SU-DHL-6 (cell line): ENCODE data around the gene PDE7B.

Source experiments
- H2AFZ ChIP-seq: fragments of 200-600 bp; sonication (generic); 2 replicates; pipeline ENCODE4 v1.6.1; 2014; ENCODE audit warnings: low read depth, mild to moderate bottlenecking, moderate library complexity, mixed read lengths, antibody characterized with exemption, low read length; ENCODE audit not compliant: severe bottlenecking
- H3F3A ChIP-seq: fragments of 200-600 bp; shearing (Covaris generic); 2 replicates; pipeline ENCODE4 v1.6.0; 2016; ENCODE audit warnings: antibody characterized with exemption, mild to moderate bottlenecking; ENCODE audit not compliant: insufficient read depth
- H3K27ac ChIP-seq: fragments of 200-600 bp; sonication (generic); 2 replicates; pipeline ENCODE4 v1.5.1; 2016; ENCODE audit warnings: low read depth, mild to moderate bottlenecking, low read length, moderate library complexity, mixed read lengths
- H3K27me3 ChIP-seq: fragments of 200-600 bp; sonication (generic), shearing (Covaris generic); 2 replicates; pipeline ENCODE4 v1.6.0; 2014; ENCODE audit warnings: mild to moderate bottlenecking, low read length
- H3K36me3 ChIP-seq: fragments of 200-600 bp; sonication (generic); 2 replicates; pipeline ENCODE4 v1.6.1; 2014; ENCODE audit warnings: mild to moderate bottlenecking, low read length, mixed read lengths
- H3K4me2 ChIP-seq: fragments of 300-600, 200-600 bp; shearing (Covaris generic), sonication (generic); 2 replicates; pipeline ENCODE4 v1.6.0; 2014; ENCODE audit warnings: low read length, low read depth, mild to moderate bottlenecking; ENCODE audit not compliant: poor library complexity, severe bottlenecking
- H3K4me3 ChIP-seq: fragments of 200-600 bp; sonication (generic); 2 replicates; pipeline ENCODE4 v1.5.1; 2014; ENCODE audit warnings: antibody characterized with exemption, low read length, mild to moderate bottlenecking, mixed read lengths; ENCODE audit not compliant: insufficient read depth, poor library complexity, severe bottlenecking
- H3K79me2 ChIP-seq: fragments of 200-600 bp; sonication (generic); 2 replicates; pipeline ENCODE4 v1.6.1; 2014; ENCODE audit warnings: mild to moderate bottlenecking, low read length, moderate library complexity; ENCODE audit not compliant: insufficient read depth
- H3K9ac ChIP-seq: fragments of 200-600 bp; sonication (generic); 2 replicates; pipeline ENCODE4 v1.7.0; 2014; ENCODE audit warnings: mild to moderate bottlenecking, low read length
- H3K9me2 ChIP-seq: fragments of 200-600 bp; sonication (generic); replicated peaks from 2 replicates; pipeline ENCODE4 v1.6.1; 2014; ENCODE audit warnings: low read length; ENCODE audit not compliant: insufficient read depth
- H3K9me3 ChIP-seq: fragments of 200-600 bp; sonication (generic); 2 replicates; pipeline ENCODE4 v1.6.1; 2014; ENCODE audit warnings: low read length, mixed read lengths; ENCODE audit not compliant: insufficient read depth
- H4K20me1 ChIP-seq: fragments of 200-600 bp; sonication (generic); 2 replicates; pipeline ENCODE4 v1.6.1; 2014; ENCODE audit warnings: low read depth, mild to moderate bottlenecking, antibody characterized with exemption, low read length, moderate library complexity, mixed read lengths
- EZH2phosphoT487 ChIP-seq: fragments of 200-600 bp; sonication (generic), shearing (Covaris generic); conservative IDR thresholded peaks from 2 replicates; pipeline ENCODE4 v1.6.1; 2018; ENCODE audit warnings: mild to moderate bottlenecking, antibody characterized with exemption, low read length, moderate library complexity, mixed read lengths
- TF ChIP-seq, protein P1 (sequence below): fragments of 200-600 bp; sonication (generic); IDR thresholded peaks from one replicate; pipeline ENCODE4 v1.5.1; 2017; ENCODE audit warnings: antibody characterized with exemption, mild to moderate bottlenecking, low read length, moderate library complexity; ENCODE audit not compliant: insufficient read depth, poor library complexity, severe bottlenecking

The PDE7B gene

DNA sequence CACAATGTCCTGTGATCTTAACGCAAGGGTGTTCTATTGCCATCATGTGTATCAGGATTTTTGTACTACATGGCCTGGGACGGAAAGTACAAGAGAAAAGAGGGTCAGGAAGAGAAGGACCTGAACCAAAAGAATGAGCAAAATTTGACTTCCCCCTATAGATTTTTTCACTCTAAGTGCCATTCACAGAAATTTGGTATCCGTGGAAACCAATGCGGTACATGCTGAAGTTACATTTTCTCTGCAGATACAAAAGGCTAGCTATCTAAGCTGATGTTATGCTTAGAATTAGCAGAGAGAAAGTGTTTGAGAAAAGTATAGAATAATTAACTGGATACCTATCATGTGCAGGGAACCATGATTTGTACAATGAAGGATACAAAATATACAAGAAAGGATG lies 12.4 kb upstream of the PDE7B start:
- Histone ChIP-seq H3K9ac (no peak overlapping the region), H3K4me3 (no peak overlapping the region), H3K79me2 (no peaks in the 10 kb centered on the region), H4K20me1 (no peaks in the 10 kb centered on the region), H3F3A (no peaks in the 10 kb centered on the region), H3K4me2 (no peak overlapping the region), H3K9me3 (no peaks in the 10 kb centered on the region), H3K27me3 (no peaks in the 10 kb centered on the region), H2AFZ (no peak overlapping the region), H3K27ac (no peak overlapping the region), H3K9me2 (no peaks in the 10 kb centered on the region), H3K36me3 (no peaks in the 10 kb centered on the region)
- TF ChIP-seq, protein P1, sequence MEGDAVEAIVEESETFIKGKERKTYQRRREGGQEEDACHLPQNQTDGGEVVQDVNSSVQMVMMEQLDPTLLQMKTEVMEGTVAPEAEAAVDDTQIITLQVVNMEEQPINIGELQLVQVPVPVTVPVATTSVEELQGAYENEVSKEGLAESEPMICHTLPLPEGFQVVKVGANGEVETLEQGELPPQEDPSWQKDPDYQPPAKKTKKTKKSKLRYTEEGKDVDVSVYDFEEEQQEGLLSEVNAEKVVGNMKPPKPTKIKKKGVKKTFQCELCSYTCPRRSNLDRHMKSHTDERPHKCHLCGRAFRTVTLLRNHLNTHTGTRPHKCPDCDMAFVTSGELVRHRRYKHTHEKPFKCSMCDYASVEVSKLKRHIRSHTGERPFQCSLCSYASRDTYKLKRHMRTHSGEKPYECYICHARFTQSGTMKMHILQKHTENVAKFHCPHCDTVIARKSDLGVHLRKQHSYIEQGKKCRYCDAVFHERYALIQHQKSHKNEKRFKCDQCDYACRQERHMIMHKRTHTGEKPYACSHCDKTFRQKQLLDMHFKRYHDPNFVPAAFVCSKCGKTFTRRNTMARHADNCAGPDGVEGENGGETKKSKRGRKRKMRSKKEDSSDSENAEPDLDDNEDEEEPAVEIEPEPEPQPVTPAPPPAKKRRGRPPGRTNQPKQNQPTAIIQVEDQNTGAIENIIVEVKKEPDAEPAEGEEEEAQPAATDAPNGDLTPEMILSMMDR, result no peak
- no peak for TF ChIP-seq EZH2phosphoT487

DNA sequence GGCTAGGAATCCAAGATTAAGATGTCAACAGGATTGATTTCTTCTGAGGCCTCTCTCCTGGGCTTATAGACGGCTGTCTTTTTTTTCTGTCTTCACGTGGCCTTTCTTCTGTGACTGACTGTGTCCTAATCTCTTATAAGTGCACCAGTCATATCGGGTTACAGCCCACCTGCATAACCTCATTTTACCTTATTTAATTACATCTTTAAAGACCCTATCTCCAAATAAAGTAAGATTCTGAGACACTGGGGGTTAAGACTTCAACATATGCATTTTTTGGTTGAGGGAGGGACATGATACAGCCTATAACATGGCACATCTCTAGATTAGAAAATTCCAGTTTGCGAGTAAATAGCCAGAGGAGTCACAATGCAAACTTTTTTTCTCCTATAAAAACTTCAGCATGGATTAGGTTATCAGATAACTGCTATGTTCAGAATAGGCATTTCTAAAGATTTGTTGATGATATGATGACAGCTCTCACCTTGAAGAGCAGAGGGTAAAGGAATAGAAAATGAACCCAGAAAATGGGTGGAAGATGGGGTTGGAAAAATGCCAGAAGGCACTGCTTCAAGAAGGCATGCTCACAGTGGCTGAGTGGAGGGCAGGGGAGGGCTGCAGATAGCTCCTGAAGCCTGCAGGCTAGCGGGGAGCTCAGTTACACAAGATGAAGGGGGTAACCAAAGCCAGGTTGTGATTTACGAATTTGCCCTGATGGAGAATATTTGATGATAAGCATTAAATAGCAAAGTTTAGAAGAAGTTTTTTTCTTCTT lies 8.7 kb upstream of the PDE7B start:
- Histone ChIP-seq H4K20me1 (no peaks in the 10 kb centered on the region), H3K27ac (no peak overlapping the region), H3K9ac (no peak overlapping the region), H3K79me2 (no peaks in the 10 kb centered on the region), H2AFZ (no peak overlapping the region), H3K9me3 (no peaks in the 10 kb centered on the region), H3F3A (no peaks in the 10 kb centered on the region), H3K36me3 (no peaks in the 10 kb centered on the region), H3K9me2 (no peaks in the 10 kb centered on the region), H3K4me2 (no peak overlapping the region), H3K4me3 (no peak overlapping the region), H3K27me3 (no peaks in the 10 kb centered on the region)
- TF ChIP-seq, protein P1, result no peak
- no peak for TF ChIP-seq EZH2phosphoT487

DNA sequence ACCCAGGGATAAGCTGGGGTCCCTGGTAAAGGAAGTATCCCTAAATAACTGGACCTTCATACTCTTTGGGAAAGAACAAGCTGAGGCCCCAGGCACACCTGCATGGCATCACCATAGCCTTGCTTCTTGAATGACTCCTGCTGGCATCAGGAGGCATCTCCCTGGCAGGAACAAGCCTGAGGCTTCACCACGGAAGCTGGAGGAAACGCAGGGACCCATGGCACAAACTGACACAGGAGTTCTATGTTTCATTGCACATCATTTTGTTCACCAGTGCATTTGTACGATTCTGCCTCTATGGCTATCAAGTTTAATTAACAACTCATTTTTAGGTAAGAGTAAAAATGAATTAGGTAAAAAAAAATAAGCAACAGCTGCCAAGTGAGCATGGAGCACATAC lies 619 bp upstream of the PDE7B start:
- Histone ChIP-seq H3K9me2 (no peaks in the 10 kb centered on the region), H3K9ac (no peak overlapping the region), H2AFZ (peak overlapping the region; percentile 69), H3F3A (no peaks in the 10 kb centered on the region), H3K36me3 (no peaks in the 10 kb centered on the region), H4K20me1 (no peaks in the 10 kb centered on the region), H3K27me3 (no peaks in the 10 kb centered on the region), H3K4me3 (no peak overlapping the region), H3K4me2 (no peak overlapping the region), H3K79me2 (no peaks in the 10 kb centered on the region), H3K9me3 (no peaks in the 10 kb centered on the region), H3K27ac (no peak overlapping the region)
- TF ChIP-seq, protein P1, result no peak
- TF ChIP-seq EZH2phosphoT487, result no peak
